Measurements from ENCODE around the gene C1orf167.

The C1orf167 gene

DNA sequence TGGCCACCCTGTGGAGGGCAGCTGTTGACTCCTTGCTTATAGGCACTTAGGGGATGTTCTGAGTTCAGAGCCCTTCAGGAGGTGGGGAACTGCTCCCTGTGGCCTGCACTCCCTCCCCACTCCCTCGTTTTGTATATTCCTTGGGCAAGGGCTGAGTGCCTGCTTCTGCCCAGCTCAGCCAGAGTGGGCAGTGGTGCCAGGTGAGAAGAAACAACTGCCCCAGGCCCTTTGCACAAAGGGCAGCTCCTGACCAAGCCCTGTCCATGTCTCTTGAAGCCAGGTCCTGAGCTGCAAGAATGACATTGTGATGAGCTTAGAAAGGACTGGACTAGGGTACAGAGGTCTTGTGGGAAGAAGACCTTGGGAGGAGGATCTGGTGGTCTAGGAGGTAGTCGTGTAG lies 23.9 kb upstream of the C1orf167 start:
- FAIRE-seq = no peak

DNA sequence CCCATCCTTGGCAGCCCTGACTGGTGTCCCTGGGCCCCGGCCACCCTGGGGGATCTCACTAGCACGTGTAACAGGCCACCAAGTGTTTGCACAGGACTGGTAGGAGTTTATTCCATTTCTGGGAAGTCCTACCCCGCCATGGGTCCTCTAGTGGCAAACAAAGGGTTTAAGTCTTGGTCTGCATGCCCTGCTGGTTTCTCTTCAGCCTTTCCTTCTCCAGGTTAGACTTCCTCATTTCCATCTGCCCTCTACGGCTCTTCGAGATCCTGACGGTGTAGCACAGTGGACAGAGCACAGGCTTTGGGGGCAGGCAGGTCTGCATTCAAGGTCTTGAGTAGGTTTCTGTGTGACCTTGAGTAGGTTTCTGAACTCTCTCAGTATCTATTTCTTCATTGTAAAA lies 23.2 kb upstream of the C1orf167 start:
- no peak for FAIRE-seq

DNA sequence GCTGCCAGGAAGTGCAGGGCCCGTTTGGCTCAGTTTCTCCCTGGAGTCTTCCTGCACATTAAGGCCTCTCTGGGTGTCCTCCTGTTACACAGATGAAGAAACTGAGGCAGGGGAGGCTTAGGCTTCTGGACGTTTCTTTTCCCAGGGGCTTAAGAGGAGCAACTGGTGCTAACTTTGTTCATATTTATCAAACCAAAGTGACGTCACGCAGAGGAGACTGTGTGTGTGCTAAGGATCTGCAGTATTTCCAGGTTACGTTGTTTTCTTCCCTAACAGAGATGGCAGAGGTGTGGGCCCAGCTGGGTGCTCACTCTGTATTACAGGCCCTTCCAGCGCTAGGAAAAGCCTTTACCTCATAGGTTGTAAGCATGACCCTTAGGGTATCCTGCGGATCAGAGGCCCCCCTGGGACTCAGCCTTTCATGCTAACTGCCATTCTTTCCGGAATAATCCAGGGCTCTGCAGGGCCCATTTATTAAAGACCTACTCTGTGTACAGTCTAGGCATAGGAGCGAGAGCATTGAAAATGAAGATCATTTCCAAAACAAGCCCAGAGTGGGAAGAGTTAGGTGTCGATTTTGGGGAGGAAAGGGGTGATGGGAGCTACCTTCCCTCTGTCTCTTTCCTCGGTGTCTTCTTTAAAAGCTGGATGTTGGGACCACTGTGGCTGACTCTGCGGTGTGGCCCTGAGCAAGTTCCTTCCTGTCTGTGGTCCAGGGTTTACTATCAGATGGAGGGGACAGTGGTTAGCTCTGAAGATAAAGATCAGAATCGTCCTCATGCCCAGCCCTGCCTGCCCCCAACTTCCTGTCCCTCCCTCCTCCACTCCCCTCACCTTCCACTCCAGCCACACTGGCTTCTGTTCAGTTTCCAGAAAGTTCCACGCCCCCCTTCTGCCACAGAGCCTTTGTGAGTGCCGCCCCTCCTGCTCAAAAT lies 21.5 kb upstream of the C1orf167 start:
- FAIRE-seq = no peak

DNA sequence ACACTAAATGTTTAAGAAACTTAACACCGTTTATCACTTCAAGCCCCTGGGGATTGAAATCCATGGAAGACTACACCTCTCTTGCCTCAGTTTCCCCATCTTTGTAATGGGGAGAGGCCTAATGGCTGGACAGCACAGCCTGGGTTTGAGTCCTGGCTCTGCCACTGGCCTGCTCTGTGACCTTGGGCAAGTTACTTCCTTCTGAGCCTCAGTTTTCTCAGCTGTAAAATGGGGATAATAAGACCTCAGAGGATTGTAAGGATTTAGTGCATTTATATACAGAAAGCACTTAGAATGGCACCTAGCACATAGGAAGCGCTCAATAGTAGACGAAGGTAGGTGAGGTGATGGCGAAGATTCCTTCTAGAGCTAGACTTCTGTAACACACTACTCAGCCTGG lies 20.5 kb upstream of the C1orf167 start:
- no peak for FAIRE-seq

DNA sequence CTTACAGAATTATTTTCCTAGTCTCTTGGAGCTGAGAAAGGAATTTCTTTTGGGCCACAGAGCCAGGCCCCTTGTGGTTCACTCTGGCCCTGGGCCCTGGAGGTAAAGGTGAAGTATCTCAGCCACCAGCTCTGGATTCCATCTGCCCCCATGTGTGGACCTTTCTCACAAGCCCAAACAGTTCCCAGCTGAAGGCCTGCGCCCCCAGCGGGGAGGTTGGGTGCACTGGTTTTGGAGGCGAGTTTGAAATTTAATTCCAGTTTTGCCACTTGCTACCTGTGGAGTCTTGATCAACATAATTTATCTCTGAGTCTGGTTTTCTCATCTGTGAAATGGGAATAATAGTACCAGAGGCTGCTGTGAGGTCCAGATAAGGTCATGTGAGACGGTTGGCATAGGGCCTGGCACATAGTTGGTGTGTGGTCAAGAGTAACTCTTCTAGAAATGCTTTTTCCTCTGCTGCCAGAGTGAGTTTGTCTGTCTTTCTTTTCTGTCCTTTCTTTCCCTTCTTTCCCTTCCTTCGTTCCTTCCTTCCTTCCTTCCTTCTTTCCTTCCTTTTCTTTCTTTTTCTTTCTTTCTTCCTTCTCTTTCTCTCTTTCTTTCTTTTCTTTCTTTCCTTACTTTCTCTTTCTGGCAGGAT lies 20.0 kb upstream of the C1orf167 start:
- no peak for FAIRE-seq

DNA sequence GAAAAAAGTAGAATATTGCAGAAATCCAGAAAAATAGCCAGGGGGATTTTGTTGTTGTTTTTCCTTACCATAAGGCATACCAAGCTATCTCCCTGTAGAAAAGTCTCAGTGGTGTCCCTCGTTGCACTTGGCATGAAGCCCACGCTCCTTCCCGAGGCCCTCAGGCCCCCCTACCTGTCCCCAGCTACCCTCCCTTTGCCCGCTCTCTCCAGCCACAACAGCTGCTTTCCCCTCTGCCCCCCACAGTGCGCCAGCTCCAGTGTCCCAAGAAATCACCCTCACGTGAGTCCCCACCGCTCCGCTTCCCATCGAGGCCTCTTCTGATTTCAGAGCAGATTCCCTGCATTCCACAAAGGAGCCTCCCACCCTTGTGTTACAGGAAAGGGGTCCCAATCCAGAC lies 17.7 kb upstream of the C1orf167 start:
- no peak for FAIRE-seq

DNA sequence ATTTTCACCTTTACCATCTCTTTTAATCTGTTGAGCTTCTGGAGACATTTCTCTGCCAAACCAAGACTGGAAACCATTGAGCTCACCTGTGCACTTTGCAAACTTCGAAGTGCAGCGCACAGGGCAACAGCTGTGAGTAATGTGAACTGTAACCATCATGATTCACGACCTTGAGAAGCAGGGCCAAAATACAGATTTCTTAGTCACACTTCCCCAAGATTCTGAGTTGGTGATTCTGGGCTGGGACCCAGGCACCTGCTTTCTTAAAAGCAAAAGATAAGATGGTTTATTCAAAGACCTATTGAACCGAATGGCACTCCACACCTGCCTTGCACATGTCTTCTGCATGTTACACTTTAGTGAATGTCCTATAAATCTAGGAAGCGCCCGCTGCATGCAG lies 15.9 kb upstream of the C1orf167 start:
- FAIRE-seq = no peak

DNA sequence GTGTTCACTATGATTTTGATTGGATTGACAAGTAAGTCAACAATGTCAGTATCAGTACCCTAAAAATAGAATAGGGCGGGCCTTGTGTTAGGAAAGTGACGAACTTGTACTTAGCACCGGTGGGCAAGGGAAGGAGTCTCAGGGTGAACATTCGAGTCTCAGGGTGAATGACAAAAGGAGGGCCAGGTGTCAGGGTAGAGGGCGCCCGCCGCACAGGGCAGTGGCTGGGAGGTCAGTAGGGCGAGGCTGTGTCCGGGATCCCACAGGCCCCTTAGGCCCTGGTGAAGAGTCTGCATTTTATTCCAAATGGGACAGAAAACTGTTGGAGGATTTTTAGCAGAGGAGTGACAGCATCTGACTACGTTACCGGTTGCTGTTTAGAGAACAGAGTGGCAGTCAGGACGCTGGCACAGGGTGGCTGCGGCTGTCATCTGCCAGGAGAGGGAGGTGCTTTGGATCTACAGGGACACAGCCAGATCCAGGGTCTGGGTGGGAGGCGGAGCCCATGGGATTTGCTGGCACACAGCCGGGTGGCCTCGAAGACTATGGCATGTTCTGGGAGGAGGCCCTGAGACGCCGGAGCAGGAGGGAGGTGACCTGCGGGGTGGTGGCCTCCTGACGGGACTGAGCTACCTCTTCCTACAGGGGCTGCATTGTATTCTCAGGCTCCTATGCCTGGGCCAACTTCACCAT lies 15.1 kb upstream of the C1orf167 start:
- no peak for FAIRE-seq

DNA sequence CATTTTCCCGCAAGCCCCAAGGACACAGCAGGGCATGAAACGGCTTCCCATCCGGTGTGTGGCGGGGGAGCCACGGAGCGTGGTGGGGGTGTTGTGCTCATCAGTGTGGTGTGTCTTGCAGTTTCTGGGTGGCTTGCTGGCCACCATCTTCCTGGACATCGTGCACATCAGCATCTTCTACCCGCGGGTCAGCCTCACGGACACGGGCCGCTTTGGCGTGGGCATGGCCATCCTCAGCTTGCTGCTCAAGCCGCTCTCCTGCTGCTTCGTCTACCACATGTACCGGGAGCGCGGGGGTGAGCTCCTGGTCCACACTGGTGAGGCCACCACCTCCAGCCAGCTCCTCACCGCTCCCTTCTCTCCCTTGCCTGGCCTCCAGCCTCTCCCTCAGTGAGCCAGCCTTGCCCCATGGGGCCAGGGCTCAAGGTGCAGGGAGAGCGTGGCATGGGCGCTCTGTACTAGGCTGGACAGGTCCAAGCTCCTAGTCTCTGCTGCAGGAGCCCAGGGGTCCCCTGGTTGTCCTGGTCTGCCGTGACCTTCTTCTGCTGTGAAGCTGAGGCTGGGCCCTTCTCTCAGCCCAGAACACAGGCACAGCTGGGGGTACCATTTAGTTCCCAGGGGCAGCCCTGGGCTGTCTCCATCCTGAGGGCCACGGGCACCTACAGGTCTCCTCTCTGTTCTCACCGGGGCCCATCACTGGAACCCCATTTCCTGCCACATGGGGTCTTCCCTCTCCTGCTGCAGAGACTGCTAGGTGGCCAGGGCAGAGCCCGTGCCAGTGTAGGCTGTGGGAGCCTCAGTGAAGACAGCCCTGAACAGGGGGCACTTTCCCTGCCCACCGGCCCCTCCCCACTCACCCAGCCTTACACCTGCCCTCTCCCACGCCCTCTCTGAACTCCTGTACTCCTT lies 13.4 kb upstream of the C1orf167 start:
- FAIRE-seq = no peak

DNA sequence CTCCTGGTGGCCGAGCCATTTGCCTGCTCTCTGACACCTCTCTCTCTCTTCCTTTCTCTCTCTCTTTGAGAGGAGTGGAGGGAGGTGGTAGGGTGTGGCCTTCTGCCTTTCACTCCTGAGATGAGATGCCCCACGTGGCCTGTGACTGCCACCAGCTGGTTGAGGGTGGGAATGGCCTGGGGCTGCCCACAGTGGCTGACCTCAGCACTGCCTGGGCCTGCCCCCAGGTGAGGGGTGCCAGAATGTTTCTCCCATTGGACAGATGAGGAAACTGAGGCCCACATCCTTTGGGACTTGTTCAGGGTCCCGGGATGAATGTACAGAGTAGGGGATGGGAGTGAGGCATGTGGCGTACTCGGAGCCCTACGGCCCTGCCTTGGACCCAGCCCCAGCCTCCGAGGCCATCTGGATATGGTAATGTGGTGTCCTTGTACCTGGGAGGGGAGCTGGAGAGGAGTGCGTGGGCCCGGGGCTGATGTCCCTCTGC lies 12.7 kb upstream of the C1orf167 start:
- no peak for FAIRE-seq

DNA sequence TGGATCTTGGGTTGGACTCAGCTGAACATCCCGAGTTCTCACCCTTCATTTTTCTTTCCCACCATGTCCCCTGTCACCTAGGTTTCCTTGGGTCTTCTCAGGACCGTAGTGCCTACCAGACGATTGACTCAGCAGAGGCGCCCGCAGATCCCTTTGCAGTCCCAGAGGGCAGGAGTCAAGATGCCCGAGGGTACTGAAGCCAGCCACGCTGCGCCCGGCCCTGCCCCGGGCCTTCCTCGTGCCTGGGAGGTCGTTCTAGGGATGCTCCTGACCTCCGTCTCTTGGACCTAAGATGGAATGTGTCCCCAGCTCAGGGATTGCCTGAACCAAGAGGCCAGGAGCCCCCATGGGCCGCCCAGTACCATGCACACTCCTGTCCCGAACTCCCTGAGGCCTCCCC lies 12.0 kb upstream of the C1orf167 start:
- FAIRE-seq = no peak

DNA sequence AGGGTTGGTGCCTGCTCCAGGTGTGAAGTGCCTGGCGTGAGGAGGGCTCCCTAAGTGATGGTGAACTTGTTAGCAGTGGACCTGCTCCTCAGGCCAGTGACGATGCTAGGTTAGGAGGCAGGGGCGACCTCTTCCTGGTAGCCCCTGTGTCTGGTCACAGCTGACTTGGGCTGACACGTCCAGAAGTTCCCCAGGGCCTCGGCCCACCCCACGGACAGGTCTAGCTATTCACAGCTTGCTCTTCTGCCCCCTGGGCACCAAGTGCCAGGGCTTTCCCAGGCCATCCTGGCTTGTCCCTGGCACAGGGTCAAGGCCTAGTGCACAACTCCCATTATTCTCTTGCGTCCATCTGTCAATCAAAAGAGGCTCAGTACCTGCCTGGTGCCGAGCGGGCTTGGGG lies 10.9 kb upstream of the C1orf167 start:
- FAIRE-seq = no peak

DNA sequence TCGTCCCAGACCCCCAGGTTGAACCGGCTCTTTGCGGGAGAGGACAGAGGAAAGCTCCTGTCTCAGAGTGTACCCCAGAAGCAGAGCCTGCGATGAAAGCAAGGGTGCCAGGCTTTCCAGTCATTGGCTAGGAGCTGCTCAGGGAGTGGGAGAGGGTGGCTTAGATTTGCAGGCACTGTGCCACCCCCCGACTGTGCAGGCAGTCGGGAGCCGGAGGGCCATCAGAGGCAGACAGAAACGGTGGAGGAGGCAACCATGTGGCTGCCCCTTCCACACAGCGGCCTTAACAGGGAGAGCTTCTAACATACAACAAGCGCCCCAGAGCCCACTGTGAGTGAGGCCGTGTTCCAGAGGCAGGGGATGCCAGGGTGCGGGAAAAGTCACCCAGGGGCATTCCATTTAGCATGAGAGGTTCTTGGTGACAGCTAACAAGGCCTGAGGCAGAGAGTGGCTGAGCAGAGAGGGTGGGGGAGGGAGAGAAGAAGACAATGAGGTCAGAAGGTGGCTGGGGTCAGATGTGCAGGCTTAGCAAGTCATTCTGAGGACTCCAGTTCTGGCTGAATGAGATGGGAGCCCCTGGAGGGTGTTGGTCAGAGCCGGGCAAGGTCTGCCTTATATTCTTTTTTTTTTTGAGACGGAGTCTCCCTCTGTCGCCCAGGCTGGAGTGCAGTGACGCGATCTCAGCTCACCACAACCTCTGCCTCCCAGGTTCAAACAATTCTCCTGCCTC lies 9.5 kb upstream of the C1orf167 start:
- no peak for FAIRE-seq

DNA sequence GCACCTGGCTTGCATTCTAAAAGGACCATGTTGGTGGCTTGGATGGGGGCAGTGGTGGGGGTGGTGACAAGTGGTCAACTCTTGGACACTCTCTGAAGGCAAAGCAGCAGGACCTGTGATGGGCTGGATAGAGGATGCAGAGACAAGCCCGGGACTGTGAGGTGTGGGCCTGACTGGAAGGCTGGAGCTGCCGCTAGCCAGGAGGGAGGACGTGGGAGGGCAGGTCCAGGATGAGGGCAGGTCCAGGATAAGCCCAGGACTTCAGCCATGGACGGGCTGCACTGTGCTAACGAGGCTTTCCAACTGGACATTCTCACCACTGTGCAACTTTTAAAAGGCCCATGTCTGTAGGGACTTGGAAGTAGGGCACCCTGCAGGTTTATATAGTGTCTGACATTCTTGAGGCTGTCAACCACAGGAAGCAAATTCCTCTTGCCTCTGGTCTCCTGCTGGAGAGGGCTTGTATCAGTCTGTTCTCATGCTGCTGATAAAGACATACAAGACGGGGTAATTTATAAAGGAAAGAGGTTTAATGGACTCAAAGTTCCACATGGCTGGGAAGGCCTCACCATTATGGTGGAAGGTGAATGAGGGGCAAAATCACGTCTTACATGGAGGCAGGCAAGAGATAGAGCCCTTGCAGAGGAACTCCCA lies 8.3 kb upstream of the C1orf167 start:
- no peak for FAIRE-seq

DNA sequence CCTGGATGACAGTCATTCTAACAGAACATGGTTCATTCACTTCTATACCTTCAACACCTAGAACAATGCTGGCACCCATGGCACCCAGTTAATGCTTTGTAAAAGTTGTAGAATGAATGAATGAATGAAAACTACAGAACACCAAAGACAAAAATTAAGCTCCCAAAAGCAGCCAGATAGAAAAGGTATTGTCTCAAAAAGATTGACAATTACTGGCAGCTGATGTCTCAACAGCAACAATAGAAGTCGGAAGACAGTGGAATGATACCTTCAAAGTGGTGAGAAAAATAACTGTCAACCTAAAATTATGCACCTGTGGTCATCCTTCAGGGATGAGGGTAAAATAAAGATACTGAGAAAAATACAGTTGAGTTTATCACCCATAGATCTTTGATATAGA lies 4.9 kb upstream of the C1orf167 start:
- no peak for FAIRE-seq

DNA sequence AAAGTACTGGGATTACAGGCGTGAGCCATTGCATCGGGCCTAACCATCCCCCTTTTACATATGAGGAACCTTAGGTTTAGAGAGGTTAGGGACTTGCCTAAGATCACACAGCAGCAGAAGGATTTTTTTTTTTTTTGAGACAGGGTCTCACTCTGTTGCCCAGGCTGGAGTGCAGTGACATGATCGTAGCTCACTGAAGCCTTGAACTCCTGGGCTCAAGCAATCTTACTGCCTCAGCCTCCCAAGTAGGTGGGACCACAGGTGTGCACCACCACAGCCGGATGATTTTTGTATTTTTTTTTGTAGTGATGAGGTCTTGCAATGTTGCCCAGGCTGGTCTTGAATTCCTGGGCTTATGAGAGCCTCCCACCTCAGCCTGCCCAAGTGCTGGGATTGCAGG lies 2.2 kb upstream of the C1orf167 start:
- FAIRE-seq = no peak

DNA sequence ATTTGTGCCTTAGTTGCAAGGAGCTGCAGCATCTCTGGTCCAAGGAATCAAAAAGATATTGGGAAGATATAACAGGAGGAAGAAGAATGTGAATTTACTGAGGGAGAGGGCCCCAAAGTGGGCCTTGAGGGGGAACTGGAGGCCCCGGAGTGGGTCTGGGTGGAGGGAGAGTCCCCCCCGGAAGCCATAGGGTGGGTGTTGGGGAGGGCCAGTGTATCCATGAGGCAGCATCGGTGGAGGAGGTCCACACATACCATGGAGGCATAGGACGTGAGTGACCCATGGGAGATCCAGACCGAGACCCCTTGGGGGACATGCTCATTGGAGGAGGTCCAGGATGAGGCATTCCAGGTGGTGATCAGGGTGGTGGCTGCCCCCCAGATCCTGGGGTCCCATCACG lies 708 bp upstream of the C1orf167 start:
- FAIRE-seq = no peak

DNA sequence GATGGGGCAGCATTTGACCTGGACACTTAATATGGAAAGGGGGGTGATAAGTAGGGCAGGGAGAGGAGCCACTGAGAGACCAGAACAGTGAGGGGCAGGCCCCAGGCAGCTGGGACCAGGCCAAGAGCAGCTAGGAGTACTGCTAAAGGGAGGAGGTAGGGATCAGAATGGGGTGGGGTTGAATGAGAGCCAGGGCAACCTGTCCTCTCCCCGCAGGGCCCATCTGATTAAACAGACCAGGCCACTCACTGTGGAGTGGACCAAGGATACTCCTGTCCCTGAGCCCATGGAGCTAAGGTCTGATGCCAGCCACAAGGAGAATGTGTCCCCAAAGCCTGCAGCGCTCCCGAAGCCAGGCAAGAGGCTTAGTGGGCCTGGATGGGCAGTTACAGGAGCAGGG lies 2.1 kb downstream of the C1orf167 start:
- FAIRE-seq = no peak

DNA sequence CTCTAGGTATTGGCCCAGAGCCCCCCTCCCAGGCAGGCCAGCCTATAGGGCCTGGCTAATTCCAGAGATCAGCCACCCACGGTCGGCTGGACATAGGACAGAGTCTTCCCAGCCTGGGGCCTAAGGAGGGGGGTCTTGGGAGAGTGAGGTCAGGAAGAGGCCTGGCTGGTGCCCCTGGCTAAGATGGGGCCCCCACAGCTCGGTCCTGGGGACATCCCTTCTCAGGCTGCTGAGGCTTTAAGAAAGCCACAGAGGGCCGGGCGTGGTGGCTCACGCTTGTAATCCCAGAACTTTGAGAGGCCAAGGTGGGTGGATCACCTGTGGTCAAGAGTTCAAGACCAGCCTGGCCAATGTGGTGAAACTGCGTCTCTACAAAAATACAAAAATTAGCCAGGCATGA lies 2.5 kb downstream of the C1orf167 start:
- FAIRE-seq = no peak

DNA sequence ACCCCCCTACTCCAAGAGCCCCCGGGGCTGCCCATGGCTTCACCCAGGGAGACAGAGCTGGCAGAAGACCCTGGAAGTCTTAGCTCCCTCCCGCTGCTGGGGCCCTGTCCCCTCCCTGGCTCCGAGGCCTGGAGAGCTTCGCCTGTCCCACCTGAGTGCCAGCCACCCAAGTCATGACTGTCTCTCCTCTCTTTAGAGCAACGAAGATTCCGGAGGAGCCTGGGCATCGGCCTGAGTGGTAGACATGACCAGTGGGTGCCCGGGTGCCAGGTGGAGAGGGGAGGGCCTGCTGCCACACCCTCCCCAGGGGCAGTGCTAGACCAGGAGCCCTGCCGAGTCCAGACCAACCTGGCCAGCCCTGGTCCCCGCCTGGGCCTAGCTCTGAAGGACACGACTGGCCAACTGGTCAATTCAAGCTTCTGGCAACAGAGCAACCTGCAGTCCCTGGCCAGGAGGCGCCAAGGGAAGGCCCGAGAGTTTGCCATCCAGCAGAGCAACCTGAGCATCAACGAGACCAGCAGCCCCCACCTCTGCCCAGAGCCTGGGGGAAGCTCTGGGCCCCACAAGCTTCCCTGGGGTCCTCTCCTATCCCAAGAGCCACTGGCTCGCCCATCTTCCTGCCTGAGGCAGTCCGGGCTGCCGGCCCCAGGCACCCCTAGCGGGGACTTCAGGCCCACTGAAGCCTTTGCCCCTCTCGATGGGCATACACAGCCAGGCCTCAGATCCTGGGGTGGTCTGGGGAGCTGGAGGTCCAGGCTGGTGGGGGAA lies 3.9 kb downstream of the C1orf167 start:
- no peak for FAIRE-seq

DNA sequence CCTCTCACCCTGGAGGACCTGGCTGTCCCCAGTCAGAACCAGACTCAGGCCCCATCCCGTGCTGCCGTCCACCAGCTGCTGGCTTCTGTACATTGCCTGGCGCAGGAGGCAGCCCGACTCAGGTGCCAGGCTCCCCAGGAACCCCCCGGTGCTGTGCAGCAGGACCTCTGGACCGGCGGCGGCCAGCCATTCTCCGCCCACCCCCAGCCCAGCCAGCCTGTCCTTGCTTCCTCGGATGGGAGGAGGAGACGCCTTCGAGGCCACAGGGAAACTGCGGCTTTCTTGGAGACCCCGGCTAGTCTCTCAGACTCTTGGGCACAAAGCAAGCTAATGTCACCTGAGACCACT lies 4.4 kb downstream of the C1orf167 start:
- FAIRE-seq = no peak
